IPS-NIHi11 (cell line): ENCODE measurements around the gene SNTB2.
"Not testable (repeated sequence)": the region's sequence is repeated elsewhere in the genome, so short reads cannot be mapped to it uniquely, and the experiment has no call there.

Experiments
- DNase-seq: peaks from one replicate; pipeline ENCODE4 v3.0.0; 2012; ENCODE audit warnings: mixed read lengths, low spot score

The SNTB2 gene

DNA sequence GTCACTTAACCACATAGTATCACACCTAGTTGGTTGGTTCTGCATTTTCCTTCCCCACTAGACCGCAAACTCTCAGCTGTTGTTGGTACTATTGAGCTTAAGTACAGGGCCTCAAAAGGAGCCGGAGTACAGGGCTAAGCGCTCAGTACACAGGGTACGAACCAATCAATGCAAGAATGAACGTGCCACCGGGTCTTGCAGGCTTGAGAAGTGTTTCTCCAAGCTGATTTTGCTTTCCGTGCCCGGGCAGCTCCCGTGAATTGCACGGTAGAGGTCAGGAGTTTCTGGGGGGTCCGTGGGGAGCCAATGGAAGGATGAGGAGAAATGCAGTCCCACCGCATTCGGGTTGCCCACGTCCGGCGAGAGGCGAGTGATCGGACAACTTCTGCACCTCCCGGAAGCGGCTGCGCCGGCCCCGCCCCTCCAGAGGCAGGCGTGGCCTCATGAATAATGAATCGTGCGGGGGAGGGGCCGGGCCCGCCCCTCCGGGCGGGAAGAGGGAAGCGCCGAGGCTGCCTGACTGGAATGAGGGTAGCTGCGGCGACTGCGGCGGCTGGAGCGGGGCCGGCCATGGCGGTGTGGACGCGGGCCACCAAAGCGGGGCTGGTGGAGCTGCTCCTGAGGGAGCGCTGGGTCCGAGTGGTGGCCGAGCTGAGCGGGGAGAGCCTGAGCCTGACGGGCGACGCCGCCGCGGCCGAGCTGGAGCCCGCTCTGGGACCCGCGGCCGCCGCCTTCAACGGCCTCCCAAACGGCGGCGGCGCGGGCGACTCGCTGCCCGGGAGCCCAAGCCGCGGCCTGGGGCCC, at the start of gene SNTB2:
Gene SNTB2, plus strand, starts transcription at position 523 of the 804 bp plus-strand sequence. Its CDS starts 3 bp downstream, at position 526.
- peak; percentile 97 for DNase-seq

DNA sequence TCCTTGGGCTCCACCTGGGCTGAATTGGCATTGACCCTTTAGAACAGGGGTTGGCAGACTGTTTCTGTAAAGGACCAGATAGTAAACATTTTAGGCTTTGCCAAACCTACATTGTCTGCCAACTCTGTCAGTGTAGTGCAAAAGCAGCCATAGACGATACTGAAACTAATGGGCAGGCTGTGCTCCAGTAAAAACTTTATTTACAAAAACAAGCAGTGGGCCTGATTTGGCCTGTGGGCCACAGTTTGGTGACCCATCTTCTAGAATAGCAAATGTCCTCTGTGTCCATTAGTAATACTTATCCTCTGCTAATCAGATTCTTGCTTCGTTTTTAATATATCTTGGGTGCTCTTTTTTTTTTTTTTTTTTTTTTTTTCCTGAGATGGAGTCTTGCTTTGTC, 48.4 kb upstream of the SNTB2 start:
- no peak for DNase-seq

GRCh38 chr16:69139464-69139863, 47.5 kb upstream of the SNTB2 start:
- DNase-seq: not testable (repeated sequence)

GRCh38 chr16:69141014-69141413, 46.0 kb upstream of the SNTB2 start:
- no peak for DNase-seq

GRCh38 chr16:69141936-69142335, 45.0 kb upstream of the SNTB2 start:
- DNase-seq: no peak

DNA sequence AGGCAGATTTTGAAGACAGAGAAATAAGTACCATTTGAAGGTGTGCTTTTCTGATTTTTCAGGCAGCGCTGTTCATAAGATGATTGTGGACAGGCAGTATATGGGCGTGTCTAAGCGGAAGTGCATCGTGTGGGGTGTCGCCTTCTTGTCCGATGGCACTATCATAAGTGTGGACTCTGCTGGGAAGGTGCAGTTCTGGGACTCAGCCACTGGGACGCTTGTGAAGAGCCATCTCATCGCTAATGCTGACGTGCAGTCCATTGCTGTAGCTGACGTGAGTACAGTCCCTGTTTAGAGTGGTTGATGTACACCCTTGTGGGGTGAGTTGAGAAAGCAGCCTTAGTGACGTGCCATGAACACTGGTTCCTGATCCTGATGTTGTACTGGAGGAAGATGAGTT, 43.8 kb upstream of the SNTB2 start:
- DNase-seq: no peak

GRCh38 chr16:69145658-69146057, 41.3 kb upstream of the SNTB2 start:
- DNase-seq: no peak

DNA sequence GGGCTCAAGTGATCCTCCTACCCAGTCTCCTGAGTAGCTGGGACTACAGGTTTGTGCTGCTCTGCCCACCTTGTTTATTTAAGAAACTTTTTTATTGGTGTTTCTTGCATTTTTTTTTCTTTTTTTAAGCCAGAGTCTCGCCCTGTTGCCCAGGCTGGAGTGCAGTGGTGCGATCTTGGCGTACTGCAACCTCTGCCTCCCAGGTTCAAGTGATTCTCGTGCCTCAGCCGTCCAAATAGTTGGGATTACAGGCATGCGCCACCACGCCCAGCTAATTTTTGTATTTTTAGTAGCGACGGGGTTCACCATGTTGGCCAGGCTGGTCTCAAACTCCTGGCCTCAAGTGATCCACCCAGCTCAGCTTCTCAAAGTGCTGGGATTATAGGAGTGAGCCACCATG, 37.3 kb upstream of the SNTB2 start:
- DNase-seq: not testable (repeated sequence)

DNA sequence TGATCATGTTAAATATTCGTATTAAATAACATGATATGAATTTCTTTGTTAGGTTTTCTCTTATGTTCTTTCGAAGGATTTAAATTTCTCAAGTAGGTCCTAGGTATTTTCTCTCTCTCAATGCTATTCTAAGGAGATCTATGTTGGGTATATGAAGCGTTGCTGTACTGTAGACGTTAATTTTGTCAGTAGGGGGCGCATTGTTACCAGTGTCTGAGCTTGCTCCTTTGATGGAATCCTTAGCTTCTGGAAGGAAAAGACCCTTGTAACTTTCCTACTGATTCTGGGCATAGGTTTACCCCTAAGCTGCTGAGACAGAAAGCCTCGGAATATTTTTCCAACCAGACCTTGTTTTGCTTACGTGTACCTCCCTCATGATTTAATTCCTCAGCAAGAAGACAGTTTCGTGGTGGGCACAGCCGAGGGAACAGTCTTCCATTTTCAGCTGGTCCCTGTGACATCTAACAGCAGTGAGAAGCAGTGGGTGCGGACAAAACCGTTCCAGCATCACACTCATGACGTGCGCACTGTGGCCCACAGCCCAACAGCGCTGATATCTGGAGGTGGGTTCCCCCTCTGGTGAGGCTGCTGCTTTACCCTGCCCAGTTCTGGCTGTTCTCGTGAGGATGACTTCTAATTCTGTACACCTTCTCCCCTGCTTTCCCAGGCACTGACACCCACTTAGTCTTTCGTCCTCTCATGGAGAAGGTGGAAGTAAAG, 36.7 kb upstream of the SNTB2 start:
- peak; percentile 73 for DNase-seq

GRCh38 chr16:69157196-69157595, 29.8 kb upstream of the SNTB2 start:
- no peak for DNase-seq

DNA sequence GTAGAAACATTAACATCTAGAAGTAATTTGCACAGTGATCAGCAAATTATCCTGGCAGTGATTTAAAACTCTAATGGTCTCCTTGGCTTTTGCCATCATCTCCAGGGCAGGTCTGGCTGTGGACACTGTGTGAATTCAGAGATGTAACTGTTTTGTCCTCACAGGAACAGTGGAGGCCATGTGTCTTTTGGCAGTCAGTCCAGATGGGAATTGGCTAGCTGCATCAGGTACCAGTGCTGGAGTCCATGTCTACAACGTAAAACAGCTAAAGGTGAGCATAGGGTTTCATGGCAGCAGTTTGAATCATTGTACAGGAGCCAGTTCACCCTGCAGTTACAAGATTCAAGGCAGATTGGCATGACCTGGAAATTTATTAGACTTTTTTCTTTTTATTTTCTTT, 26.8 kb upstream of the SNTB2 start:
- DNase-seq: no peak

GRCh38 chr16:69165584-69165983, 21.4 kb upstream of the SNTB2 start:
- no peak for DNase-seq

- DNase-seq: no peak
These were observed 20.6 kb upstream of the SNTB2 start for GRCh38 chr16:69166221-69166833.

DNA sequence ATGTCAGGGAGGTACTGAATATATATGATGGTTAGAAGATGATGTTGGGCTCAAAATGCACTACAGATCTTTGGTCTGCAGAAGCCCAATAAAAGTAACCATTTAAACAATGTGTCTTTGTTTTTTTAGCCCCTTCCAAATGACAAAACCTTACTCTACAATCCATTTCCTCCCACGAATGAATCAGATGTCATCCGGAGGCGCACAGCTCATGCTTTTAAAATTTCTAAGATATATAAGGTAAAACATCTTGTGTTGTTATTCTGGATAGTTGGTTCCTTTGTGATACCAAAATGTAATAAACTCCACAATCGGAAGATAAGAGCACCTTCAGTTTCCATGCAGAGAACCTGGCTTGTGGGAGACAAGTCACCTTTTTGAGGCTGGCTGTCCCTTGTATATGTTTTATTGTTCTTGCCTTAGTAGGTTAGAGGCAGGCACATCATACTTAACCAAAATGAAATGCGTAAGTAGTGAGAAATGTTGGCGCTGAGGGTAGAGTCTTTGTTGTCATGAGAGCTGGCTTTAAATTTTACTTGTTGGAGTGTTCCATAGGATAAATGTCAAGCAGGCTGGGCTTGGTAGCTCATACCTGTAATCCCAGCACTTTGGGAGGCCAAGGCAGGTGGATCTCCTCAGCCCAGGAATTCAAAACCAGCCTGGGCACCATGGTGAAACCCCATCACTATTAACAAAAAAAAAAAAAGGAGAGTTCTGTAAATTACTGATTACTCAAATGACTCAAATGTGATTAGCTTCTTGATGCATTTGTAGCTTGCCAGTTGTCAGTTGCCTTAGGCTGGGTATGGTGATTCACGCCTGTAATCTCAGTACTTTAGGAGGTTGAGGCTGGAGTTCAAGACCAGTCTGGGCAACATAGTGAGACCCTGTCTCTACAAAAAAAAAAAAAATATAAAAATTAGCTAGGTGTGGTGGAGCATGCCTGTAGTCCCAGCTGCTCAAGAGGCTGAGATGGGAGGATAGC, 19.7 kb upstream of the SNTB2 start:
- no peak for DNase-seq

- DNase-seq: no peak
These were observed 17.9 kb upstream of the SNTB2 start for GRCh38 chr16:69169051-69169450.

GRCh38 chr16:69169607-69170352, 17.2 kb upstream of the SNTB2 start:
- DNase-seq: no peak

GRCh38 chr16:69171325-69172084, 15.5 kb upstream of the SNTB2 start:
- DNase-seq: peak; percentile 23

DNA sequence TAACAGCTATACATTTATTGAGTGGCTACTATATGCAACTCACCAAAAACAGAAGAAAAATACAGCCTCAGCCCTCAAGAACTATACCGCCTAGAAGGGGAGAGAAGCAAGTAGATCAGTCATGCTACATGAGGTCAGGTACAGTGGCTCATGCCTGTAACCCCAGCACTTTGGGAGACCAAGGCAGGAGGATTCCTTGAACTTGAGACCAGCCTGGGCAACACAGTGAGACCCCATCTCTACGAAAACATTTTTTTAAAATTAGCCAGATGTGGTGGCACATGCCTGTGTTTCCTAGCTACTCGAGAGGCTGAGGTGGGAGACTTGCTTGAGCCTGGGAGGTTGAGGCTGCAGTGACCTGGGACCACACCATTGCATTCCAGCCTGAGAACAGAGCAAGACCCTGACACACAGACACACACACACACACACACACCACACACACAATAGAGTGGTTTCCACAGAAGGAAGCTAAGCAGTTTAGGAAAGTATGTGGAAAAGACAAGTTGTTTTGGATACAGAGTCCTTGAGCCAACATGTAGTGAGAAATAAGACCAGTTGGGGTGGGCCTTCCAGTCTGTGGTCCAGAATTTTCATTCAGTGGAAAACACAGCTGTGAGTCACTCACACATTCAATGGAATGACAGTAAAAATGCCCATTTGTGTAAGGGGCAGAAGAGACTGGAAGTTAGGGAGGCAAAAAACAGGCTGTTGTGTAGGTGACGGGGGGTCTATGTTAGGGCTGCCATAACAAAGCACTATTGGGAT, 10.7 kb upstream of the SNTB2 start:
- no peak for DNase-seq

- peak; percentile 15 for DNase-seq
These were observed 7.5 kb upstream of the SNTB2 start for GRCh38 chr16:69179328-69180010.
